MM.1S (cell line): Measurements from ENCODE around the gene PPP4R2.

Experiments
- DNase-seq: peaks from one replicate; pipeline ENCODE4 v3.0.0-alpha.2; 2015
- H2AFZ ChIP-seq: fragments of 300-600 bp; sonication (generic); 2 replicates; pipeline ENCODE4 v1.6.0; 2016; ENCODE audit warnings: antibody characterized with exemption, low read length
- H3F3A ChIP-seq: fragments of 300-600 bp; sonication (generic); 2 replicates; pipeline ENCODE4 v1.6.1; 2016; ENCODE audit warnings: mild to moderate bottlenecking, antibody characterized with exemption, low read length, moderate library complexity, mixed read lengths; ENCODE audit not compliant: insufficient read depth
- H3K27ac ChIP-seq: fragments of 300-600 bp; sonication (generic); 2 replicates; pipeline ENCODE4 v1.5.1; 2016; ENCODE audit warnings: mild to moderate bottlenecking, low read length
- H3K27me3 ChIP-seq: fragments of 300-600 bp; sonication (generic); replicated peaks from 2 replicates; pipeline ENCODE4 v1.6.0; 2016; ENCODE audit warnings: low read length; ENCODE audit not compliant: insufficient read depth
- H3K36me3 ChIP-seq: fragments of 300-600 bp; sonication (generic); replicated peaks from 2 replicates; pipeline ENCODE4 v1.6.1; 2016; ENCODE audit warnings: mild to moderate bottlenecking, low read length, mixed read lengths; ENCODE audit not compliant: insufficient read depth
- H3K4me1 ChIP-seq: fragments of 300-600 bp; sonication (generic); 2 replicates; pipeline ENCODE4 v1.6.1; 2016; ENCODE audit warnings: low read length, mixed read lengths
- H3K4me2 ChIP-seq: fragments of 300-600 bp; sonication (generic); 2 replicates; pipeline ENCODE4 v1.6.0; 2016; ENCODE audit warnings: low read depth, low read length
- H3K4me3 ChIP-seq: fragments of 300-600 bp; sonication (generic); 2 replicates; pipeline ENCODE4 v1.5.1; 2016; ENCODE audit warnings: low read length, mixed read lengths
- H3K79me2 ChIP-seq: fragments of 300-600 bp; sonication (generic); 2 replicates; pipeline ENCODE4 v1.6.1; 2016; ENCODE audit warnings: mixed run types, low read length, mixed read lengths
- H3K9ac ChIP-seq: fragments of 300-600 bp; sonication (generic); 2 replicates; pipeline ENCODE4 v1.6.1; 2016; ENCODE audit warnings: low read length, mixed read lengths
- H3K9me2 ChIP-seq: fragments of 300-600 bp; sonication (generic); replicated peaks from 2 replicates; pipeline ENCODE4 v1.6.1; 2016; ENCODE audit warnings: mild to moderate bottlenecking, low read length, mixed read lengths; ENCODE audit not compliant: insufficient read depth
- H3K9me3 ChIP-seq: fragments of 300-600 bp; sonication (generic); replicated peaks from 2 replicates; pipeline ENCODE4 v1.6.1; 2016; ENCODE audit warnings: mild to moderate bottlenecking, low read length, mixed read lengths; ENCODE audit not compliant: insufficient read depth
- H4K20me1 ChIP-seq: fragments of 300-600 bp; sonication (generic); 2 replicates; pipeline ENCODE4 v1.6.1; 2016; ENCODE audit warnings: mild to moderate bottlenecking, low read length, moderate library complexity, mixed read lengths; ENCODE audit not compliant: insufficient read depth
- CTCF ChIP-seq: fragments of 300-600 bp; sonication (generic); IDR thresholded peaks from 2 replicates; pipeline ENCODE4 v1.5.1; 2016; ENCODE audit warnings: antibody characterized with exemption, low read length, mixed read lengths
- EZH2 ChIP-seq: fragments of 300-600 bp; sonication (generic); optimal IDR thresholded peaks from 2 replicates; pipeline ENCODE3; 2017; ENCODE audit warnings: low read depth, mild to moderate bottlenecking, antibody characterized with exemption, low read length, mixed read lengths
- EZH2phosphoT487 ChIP-seq: fragments of 300-600 bp; sonication (generic); IDR thresholded peaks from 2 replicates; pipeline ENCODE4 v1.6.1; 2018; ENCODE audit warnings: antibody characterized with exemption, low read length

PPP4R2 gene

GRCh38 chr3:73024836-73025235, 28.2 kb downstream of the PPP4R2 start:
- TF ChIP-seq CTCF (no peak), EZH2phosphoT487 (no peak), EZH2 (no peak)
- H3K9me3 ChIP-seq, result no peaks in the 10 kb centered on the region
- no peaks in the 10 kb centered on the region for H3K27me3 ChIP-seq
- no peaks in the 10 kb centered on the region for H3K9me2 ChIP-seq
- no peak overlapping the region for H2AFZ ChIP-seq
- peaks cover 100% of the 10 kb centered on the region for H3K79me2 ChIP-seq
- no peaks in the 10 kb centered on the region for H3F3A ChIP-seq
- peaks cover 68% of the 10 kb centered on the region for H4K20me1 ChIP-seq
- H3K36me3 ChIP-seq, result peaks cover 6% of the 10 kb centered on the region; the same call in 1 of the 2 replicates
- H3K27ac ChIP-seq, result no peak overlapping the region
- H3K9ac ChIP-seq, result no peak overlapping the region
- DNase-seq, result no peak
- peaks cover 9% of the 10 kb centered on the region; the same call in 1 of the 2 replicates for H3K4me1 ChIP-seq
- H3K4me2 ChIP-seq, result no peak overlapping the region
- H3K4me3 ChIP-seq, result no peak overlapping the region

GRCh38 chr3:73026111-73026759, 29.6 kb downstream of the PPP4R2 start:
- H3K9me3 ChIP-seq, result no peaks in the 10 kb centered on the region
- no peaks in the 10 kb centered on the region for H3K9me2 ChIP-seq
- peaks cover 100% of the 10 kb centered on the region for H3K79me2 ChIP-seq
- H3F3A ChIP-seq, result no peaks in the 10 kb centered on the region
- no peak overlapping the region for H3K4me3 ChIP-seq
- H3K27ac ChIP-seq, result no peak overlapping the region
- no peaks in the 10 kb centered on the region for H3K27me3 ChIP-seq
- H3K4me2 ChIP-seq, result no peak overlapping the region
- no peak overlapping the region for H3K9ac ChIP-seq
- H2AFZ ChIP-seq, result no peak overlapping the region
- peaks cover 9% of the 10 kb centered on the region; the same call in 1 of the 2 replicates for H3K4me1 ChIP-seq
- TF ChIP-seq EZH2, result no peak
- no peak for TF ChIP-seq EZH2phosphoT487
- TF ChIP-seq CTCF, result no peak
- H4K20me1 ChIP-seq, result peaks cover 63% of the 10 kb centered on the region
- H3K36me3 ChIP-seq, result peaks cover 3% of the 10 kb centered on the region; the same call in 1 of the 2 replicates
- no peak for DNase-seq

GRCh38 chr3:73026760-73027113, 30.1 kb downstream of the PPP4R2 start:
- H3F3A ChIP-seq, result no peaks in the 10 kb centered on the region
- TF ChIP-seq EZH2phosphoT487, result no peak
- TF ChIP-seq EZH2, result no peak
- TF ChIP-seq CTCF, result no peak
- H2AFZ ChIP-seq, result no peak overlapping the region
- peaks cover 59% of the 10 kb centered on the region for H4K20me1 ChIP-seq
- peaks cover 100% of the 10 kb centered on the region for H3K79me2 ChIP-seq
- no peak overlapping the region for H3K4me2 ChIP-seq
- H3K4me1 ChIP-seq, result peaks cover 9% of the 10 kb centered on the region; the same call in 1 of the 2 replicates
- H3K4me3 ChIP-seq, result no peak overlapping the region
- no peaks in the 10 kb centered on the region for H3K9me3 ChIP-seq
- H3K36me3 ChIP-seq, result peaks cover 3% of the 10 kb centered on the region; the same call in 1 of the 2 replicates
- no peaks in the 10 kb centered on the region for H3K27me3 ChIP-seq
- DNase-seq, result no peak
- no peaks in the 10 kb centered on the region for H3K9me2 ChIP-seq
- no peak overlapping the region for H3K27ac ChIP-seq
- H3K9ac ChIP-seq, result no peak overlapping the region
